Neural cell (in vitro differentiated cells): ENCODE data around the gene LAG3. TPM values are rescaled to one million over a fixed set of nuclear protein-coding genes. Genes with fewer than 3 reads are reported as not detected.

ENCODE experiments used
- H2AFZ ChIP-seq: fragments of 200-600, 300-800 bp; sonication (generic), shearing (Covaris generic); 2 replicates; pipeline ENCODE4 v1.6.0; 2014; ENCODE audit warnings: low read depth, mild to moderate bottlenecking, antibody characterized with exemption, low read length, moderate library complexity
- H3F3A ChIP-seq: fragments of 200-600 bp; shearing (Covaris generic); 2 replicates; pipeline ENCODE4 v1.6.1; 2016; ENCODE audit warnings: mild to moderate bottlenecking, moderate library complexity, mixed read lengths, antibody characterized with exemption, low read length; ENCODE audit not compliant: insufficient read depth, poor library complexity, severe bottlenecking
- H3K27ac ChIP-seq: fragments of 200-600, 300-800 bp; sonication (generic), shearing (Covaris generic); 2 replicates; pipeline ENCODE4 v1.5.1; 2014; ENCODE audit warnings: mild to moderate bottlenecking, low read length, moderate library complexity
- H3K27me3 ChIP-seq: fragments of 300-800, 200-600 bp; sonication (generic), shearing (Covaris generic); 2 replicates; pipeline ENCODE4 v1.6.0; 2014; ENCODE audit warnings: mild to moderate bottlenecking, low read depth, low read length, moderate library complexity; ENCODE audit not compliant: insufficient read depth
- H3K36me3 ChIP-seq: fragments of 300-800, 200-600 bp; sonication (generic), shearing (Covaris generic); 2 replicates; pipeline ENCODE4 v1.5.1; 2014; ENCODE audit warnings: mild to moderate bottlenecking, antibody characterized with exemption, low read length, moderate library complexity; ENCODE audit not compliant: insufficient read depth
- H3K4me2 ChIP-seq: fragments of 300-800, 200-600 bp; sonication (generic), shearing (Covaris generic); 2 replicates; pipeline ENCODE4 v1.6.0; 2014; ENCODE audit warnings: mild to moderate bottlenecking, low read length
- H3K4me3 ChIP-seq: fragments of 300-800, 200-600 bp; sonication (generic), shearing (Covaris generic); 2 replicates; pipeline ENCODE4 v1.5.1; 2014; ENCODE audit warnings: mild to moderate bottlenecking, low read length, moderate library complexity
- H3K79me2 ChIP-seq: fragments of 200-600 bp; shearing (Covaris generic); replicated peaks from 2 replicates; pipeline ENCODE4 v1.6.0; 2014; ENCODE audit warnings: mild to moderate bottlenecking, low read length, moderate library complexity; ENCODE audit not compliant: insufficient read depth
- H3K9ac ChIP-seq: fragments of 300-800, 200-600 bp; sonication (generic), shearing (Covaris generic); 2 replicates; pipeline ENCODE4 v1.6.1; 2016; ENCODE audit warnings: mild to moderate bottlenecking, low read length, mixed read lengths
- H3K9me2 ChIP-seq: fragments of 200-600 bp; shearing (Covaris generic); 2 replicates; pipeline ENCODE4 v1.6.1; 2016; ENCODE audit warnings: mild to moderate bottlenecking, low read length, mixed read lengths; ENCODE audit not compliant: insufficient read depth
- H3K9me3 ChIP-seq: fragments of 200-600, 300-800 bp; sonication (generic), shearing (Covaris generic); 2 replicates; pipeline ENCODE4 v1.6.1; 2016; ENCODE audit warnings: mild to moderate bottlenecking, mixed run types, low read length, moderate library complexity, mixed read lengths
- H4K20me1 ChIP-seq: fragments of 200-600 bp; shearing (Covaris generic); 2 replicates; pipeline ENCODE4 v1.6.1; 2016; ENCODE audit warnings: mild to moderate bottlenecking, mixed run types; ENCODE audit not compliant: insufficient read depth
- CTCF ChIP-seq: fragments of 450-650 bp; IDR thresholded peaks from 2 replicates; pipeline ENCODE4 v1.5.1; 2014; ENCODE audit warnings: antibody characterized with exemption, mild to moderate bottlenecking, moderate library complexity; ENCODE audit not compliant: poor library complexity, severe bottlenecking
- EP300 ChIP-seq: fragments of 450-650 bp; conservative IDR thresholded peaks from 2 replicates; pipeline ENCODE4 v1.6.1; 2014; ENCODE audit warnings: antibody characterized with exemption, mild to moderate bottlenecking, moderate library complexity; ENCODE audit not compliant: poor library complexity, severe bottlenecking
- EZH2 ChIP-seq: fragments of 200-600, 300-800 bp; shearing (Covaris generic), sonication (generic); IDR thresholded peaks from 2 replicates; pipeline ENCODE4 v1.6.1; 2014; ENCODE audit warnings: antibody characterized with exemption, low read length, borderline replicate concordance, mild to moderate bottlenecking; ENCODE audit not compliant: insufficient read depth, poor library complexity, severe bottlenecking
- MXI1 ChIP-seq: fragments of 450-650 bp; conservative IDR thresholded peaks from 2 replicates; pipeline ENCODE4 v1.6.1; 2014; ENCODE audit warnings: antibody characterized with exemption, mild to moderate bottlenecking; ENCODE audit not compliant: poor library complexity, severe bottlenecking
- POLR2AphosphoS5 ChIP-seq: IDR thresholded peaks from 2 replicates; pipeline ENCODE4 v1.6.1; 2012
- RAD21 ChIP-seq: fragments of 450-650 bp; conservative IDR thresholded peaks from 2 replicates; pipeline ENCODE4 v1.6.1; 2014; ENCODE audit warnings: antibody characterized with exemption, mild to moderate bottlenecking, moderate library complexity
- REST ChIP-seq: IDR thresholded peaks from 2 replicates; pipeline ENCODE4 v1.6.1; 2012; ENCODE audit warnings: borderline replicate concordance
- SMC3 ChIP-seq: fragments of 450-650 bp; conservative IDR thresholded peaks from 2 replicates; pipeline ENCODE4 v1.6.1; 2014; ENCODE audit warnings: antibody characterized with exemption, mild to moderate bottlenecking, moderate library complexity; ENCODE audit not compliant: poor library complexity
- TAF1 ChIP-seq: IDR thresholded peaks from 2 replicates; pipeline ENCODE4 v1.6.1; 2012; ENCODE audit warnings: low read depth
- polyA plus RNA-seq: library from polyadenylated mRNA; depleted of rRNA; stranded (reverse); fragments of >200 nt; gene quantifications from 2 replicates; pipeline ENCODE4 v1.2.3, GENCODE V29; 2014

The LAG3 gene
- polyA plus RNA-seq, 1 donor from 2014 or later = 1.4 TPM

- Histone ChIP-seq H3K36me3 (no peaks in the 10 kb centered on the region), H3K9ac (peak overlapping the region; percentile 99), H3K27me3 (no peaks in the 10 kb centered on the region), H3K4me2 (peak overlapping the region; percentile 68), H4K20me1 (peaks cover 16% of the 10 kb centered on the region), H2AFZ (no peak overlapping the region), H3F3A (peaks cover 10% of the 10 kb centered on the region), H3K9me2 (no peaks in the 10 kb centered on the region), H3K9me3 (no peaks in the 10 kb centered on the region), H3K27ac (peak overlapping the region; percentile 100), H3K79me2 (peaks cover 53% of the 10 kb centered on the region), H3K4me3 (peak overlapping the region; percentile 87)
- TF ChIP-seq TAF1 = peak; percentile 80
- peak; percentile 50 for TF ChIP-seq MXI1
- no peak for TF ChIP-seq EZH2
- TF ChIP-seq SMC3 = no peak
- TF ChIP-seq RAD21 = no peak
- TF ChIP-seq POLR2AphosphoS5 = peak; percentile 77
- peak; percentile 6 for TF ChIP-seq CTCF
- TF ChIP-seq EP300 = peak; percentile 94
- peak; percentile 99 for TF ChIP-seq REST
These were observed 8.1 kb upstream of the LAG3 start for GRCh38 chr12:6764011-6764828.

- H3K4me3 ChIP-seq = peak overlapping the region; percentile 87
- no peaks in the 10 kb centered on the region for H3K36me3 ChIP-seq
- H3K79me2 ChIP-seq = peaks cover 62% of the 10 kb centered on the region
- peak overlapping the region; percentile 100 for H3K27ac ChIP-seq
- peak overlapping the region; percentile 68 for H3K4me2 ChIP-seq
- TF ChIP-seq TAF1 (no peak), RAD21 (no peak), EZH2 (no peak), POLR2AphosphoS5 (peak; percentile 47), EP300 (no peak), SMC3 (no peak), REST (no peak), MXI1 (no peak), CTCF (no peak)
- peak overlapping the region; percentile 99 for H3K9ac ChIP-seq
- H2AFZ ChIP-seq = no peak overlapping the region
- no peaks in the 10 kb centered on the region for H3K27me3 ChIP-seq
- H3K9me3 ChIP-seq = no peaks in the 10 kb centered on the region
- peaks cover 25% of the 10 kb centered on the region for H4K20me1 ChIP-seq
- H3K9me2 ChIP-seq = no peaks in the 10 kb centered on the region
- H3F3A ChIP-seq = peaks cover 10% of the 10 kb centered on the region
These were observed 7.2 kb upstream of the LAG3 start for GRCh38 chr12:6765048-6765633.
